PFSK-1 (cell line): Measurements from ENCODE around the gene POLR3A.

ENCODE experiments used
- POLR2AphosphoS5 ChIP-seq: IDR thresholded peaks from 2 replicates; pipeline ENCODE4 v1.6.1; 2012; ENCODE audit warnings: low read depth, mild to moderate bottlenecking, control low read depth, low read length, moderate library complexity
- SIN3A ChIP-seq: IDR thresholded peaks from 2 replicates; pipeline ENCODE4 v1.6.1; 2012; ENCODE audit warnings: mild to moderate bottlenecking, low read length, moderate library complexity, borderline replicate concordance; ENCODE audit not compliant: insufficient read depth

GRCh38 chr10:78066728-78067430 lies 37.6 kb upstream of the POLR3A start:
- TF ChIP-seq SIN3A = no peak
- no peak for TF ChIP-seq POLR2AphosphoS5
